SK-N-SH treated with all-trans-retinoic acid at 6 μM for 48 hours (cell line): ENCODE results near the gene PIGL.
A peak's percentile ranks its signal among the peaks of the same experiment; 100 is the strongest.

Source experiments
- ATAC-seq: fragments of 200-7000 bp; cut with Tn5 transposase; 3 replicates; pipeline ENCODE4 v1.9.1; 2020; ENCODE audit warnings: mild to moderate bottlenecking, moderate library complexity
- ARNTL ChIP-seq: fragments of 450-650 bp; formaldehyde crosslinking; IDR thresholded peaks from 2 replicates; pipeline ENCODE4 v1.5.0; 2020; ENCODE audit warnings: low read depth, mild to moderate bottlenecking, moderate library complexity, borderline replicate concordance
- BACH2 ChIP-seq: fragments of 250-450 bp; sonication (Bioruptor Pico); IDR thresholded peaks from 2 replicates; pipeline ENCODE4 v1.9.0; 2021; ENCODE audit warnings: mild to moderate bottlenecking, borderline replicate concordance
- CREB5 ChIP-seq: fragments of 250-450 bp; sonication (Bioruptor Pico); IDR thresholded peaks from 2 replicates; pipeline ENCODE4 v1.5.1; 2020; ENCODE audit warnings: low read depth, mild to moderate bottlenecking, moderate library complexity
- CSDC2 ChIP-seq: fragments of 250-450 bp; sonication (Bioruptor Pico); IDR thresholded peaks from 2 replicates; pipeline ENCODE4 v1.5.0; 2020; ENCODE audit warnings: mild to moderate bottlenecking, moderate library complexity
- CSRNP3 ChIP-seq: fragments of 250-450 bp; sonication (Bioruptor Pico); IDR thresholded peaks from 2 replicates; pipeline ENCODE4 v1.5.1; 2021; ENCODE audit warnings: mild to moderate bottlenecking, moderate library complexity
- GLIS3 ChIP-seq: fragments of 250-450 bp; sonication (Bioruptor Pico); IDR thresholded peaks from 2 replicates; pipeline ENCODE4 v1.5.0; 2020; ENCODE audit warnings: mild to moderate bottlenecking, moderate library complexity
- OSR1 ChIP-seq: fragments of 250-450 bp; sonication (Bioruptor Pico); IDR thresholded peaks from 2 replicates; pipeline ENCODE4 v1.8.0; 2022; ENCODE audit warnings: moderate library complexity, mild to moderate bottlenecking, inconsistent platforms
- PATZ1 ChIP-seq: fragments of 250-450 bp; sonication (Bioruptor Pico); IDR thresholded peaks from 2 replicates; pipeline ENCODE4 v1.8.0; 2020; ENCODE audit warnings: mild to moderate bottlenecking, moderate library complexity, borderline replicate concordance
- PPARA ChIP-seq: fragments of 250-450 bp; sonication (Bioruptor Pico); IDR thresholded peaks from 2 replicates; pipeline ENCODE4 v1.5.0; 2020; ENCODE audit warnings: mild to moderate bottlenecking, borderline replicate concordance
- RARB ChIP-seq: fragments of 250-450 bp; sonication (Bioruptor Pico); IDR thresholded peaks from 2 replicates; pipeline ENCODE4 v1.8.0; 2021; ENCODE audit warnings: mild to moderate bottlenecking, moderate library complexity
- TCF4 ChIP-seq: fragments of 250-450 bp; sonication (Bioruptor Pico); IDR thresholded peaks from 2 replicates; pipeline ENCODE4 v1.8.0; 2021; ENCODE audit warnings: mild to moderate bottlenecking, moderate library complexity, borderline replicate concordance
- TOX ChIP-seq: fragments of 250-450 bp; sonication (Bioruptor Pico); IDR thresholded peaks from 2 replicates; pipeline ENCODE4 v1.8.0; 2021; ENCODE audit warnings: mild to moderate bottlenecking, moderate library complexity, borderline replicate concordance
- TSHZ2 ChIP-seq: fragments of 250-450 bp; sonication (Bioruptor Pico); IDR thresholded peaks from 2 replicates; pipeline ENCODE4 v1.5.0; 2020; ENCODE audit warnings: mild to moderate bottlenecking, moderate library complexity
- ZC3H10 ChIP-seq: fragments of 250-450 bp; sonication (Bioruptor Pico); IDR thresholded peaks from 2 replicates; pipeline ENCODE4 v1.5.1; 2021; ENCODE audit warnings: mild to moderate bottlenecking, moderate library complexity
- ZFP3 ChIP-seq: fragments of 250-450 bp; sonication (Bioruptor Pico); IDR thresholded peaks from 2 replicates; pipeline ENCODE4 v1.5.0; 2020; ENCODE audit warnings: mild to moderate bottlenecking, moderate library complexity
- ZFP30 ChIP-seq: fragments of 450-650 bp; formaldehyde crosslinking; IDR thresholded peaks from 2 replicates; pipeline ENCODE4 v1.5.0; 2022; ENCODE audit warnings: mild to moderate bottlenecking, moderate library complexity
- ZNF565 ChIP-seq: fragments of 450-650 bp; formaldehyde crosslinking; conservative IDR thresholded peaks from 2 replicates; pipeline ENCODE4 v1.5.0; 2020; ENCODE audit warnings: low read depth, mild to moderate bottlenecking, moderate library complexity
- ZNF70 ChIP-seq: fragments of 450-650 bp; formaldehyde crosslinking; IDR thresholded peaks from 2 replicates; pipeline ENCODE4 v1.5.0; 2020; ENCODE audit warnings: mild to moderate bottlenecking, moderate library complexity
- ZNF8 ChIP-seq: fragments of 450-650 bp; formaldehyde crosslinking; IDR thresholded peaks from 2 replicates; pipeline ENCODE4 v1.5.0; 2020; ENCODE audit warnings: mild to moderate bottlenecking, moderate library complexity

Gene PIGL

GRCh38 chr17:16358394-16358793 is 141.4 kb downstream of the PIGL start:
- TF ChIP-seq RARB (CRISPR knock-in tag) = no peak
- no peak for TF ChIP-seq CREB5 (CRISPR knock-in tag)
- TF ChIP-seq GLIS3 (CRISPR knock-in tag) = no peak
- no peak for TF ChIP-seq OSR1
- TF ChIP-seq ZNF8 (CRISPR knock-in tag) = no peak
- TF ChIP-seq PATZ1 = no peak
- TF ChIP-seq ARNTL (CRISPR knock-in tag) = no peak
- no peak for TF ChIP-seq TSHZ2 (CRISPR knock-in tag)
- TF ChIP-seq TOX (CRISPR knock-in tag) = no peak
- no peak for TF ChIP-seq ZFP3 (CRISPR knock-in tag)
- no peak for TF ChIP-seq ZNF70 (CRISPR knock-in tag)
- no peak for TF ChIP-seq CSDC2
- no peak for TF ChIP-seq ZFP30 (CRISPR knock-in tag)
- TF ChIP-seq PPARA (CRISPR knock-in tag) = no peak
- no peak for TF ChIP-seq ZC3H10 (CRISPR knock-in tag)
- TF ChIP-seq CSRNP3 (CRISPR knock-in tag) = no peak
- TF ChIP-seq ZNF565 (CRISPR knock-in tag) = no peak
- no peak for TF ChIP-seq TCF4
- TF ChIP-seq BACH2 (CRISPR knock-in tag) = no peak
- no peak for ATAC-seq

GRCh38 chr17:16361874-16362273 is 144.9 kb downstream of the PIGL start:
- TF ChIP-seq PPARA (CRISPR knock-in tag) = no peak
- TF ChIP-seq CREB5 (CRISPR knock-in tag) = no peak
- TF ChIP-seq ZNF8 (CRISPR knock-in tag) = no peak
- no peak for TF ChIP-seq ZC3H10 (CRISPR knock-in tag)
- TF ChIP-seq CSRNP3 (CRISPR knock-in tag) = no peak
- TF ChIP-seq, all 23 proteins: peak for 0
- ATAC-seq = no peak

- TF ChIP-seq ZC3H10 (CRISPR knock-in tag) (no peak), PATZ1 (no peak), TOX (CRISPR knock-in tag) (no peak), ZNF8 (CRISPR knock-in tag) (no peak)
- ATAC-seq = peak; percentile 96
Measured at GRCh38 chr17:16363749-16364536, 146.9 kb downstream of the PIGL start.
